GM18907 (cell line): ENCODE data around the gene DGKQ.

Experiments used
- ATAC-seq: cut with Tn5 transposase; IDR thresholded peaks from one replicate; pipeline ENCODE4 v1.9.1; 2021; ENCODE audit warnings: mild to moderate bottlenecking, moderate library complexity; ENCODE audit not compliant: unreplicated experiment

DGKQ gene

DNA sequence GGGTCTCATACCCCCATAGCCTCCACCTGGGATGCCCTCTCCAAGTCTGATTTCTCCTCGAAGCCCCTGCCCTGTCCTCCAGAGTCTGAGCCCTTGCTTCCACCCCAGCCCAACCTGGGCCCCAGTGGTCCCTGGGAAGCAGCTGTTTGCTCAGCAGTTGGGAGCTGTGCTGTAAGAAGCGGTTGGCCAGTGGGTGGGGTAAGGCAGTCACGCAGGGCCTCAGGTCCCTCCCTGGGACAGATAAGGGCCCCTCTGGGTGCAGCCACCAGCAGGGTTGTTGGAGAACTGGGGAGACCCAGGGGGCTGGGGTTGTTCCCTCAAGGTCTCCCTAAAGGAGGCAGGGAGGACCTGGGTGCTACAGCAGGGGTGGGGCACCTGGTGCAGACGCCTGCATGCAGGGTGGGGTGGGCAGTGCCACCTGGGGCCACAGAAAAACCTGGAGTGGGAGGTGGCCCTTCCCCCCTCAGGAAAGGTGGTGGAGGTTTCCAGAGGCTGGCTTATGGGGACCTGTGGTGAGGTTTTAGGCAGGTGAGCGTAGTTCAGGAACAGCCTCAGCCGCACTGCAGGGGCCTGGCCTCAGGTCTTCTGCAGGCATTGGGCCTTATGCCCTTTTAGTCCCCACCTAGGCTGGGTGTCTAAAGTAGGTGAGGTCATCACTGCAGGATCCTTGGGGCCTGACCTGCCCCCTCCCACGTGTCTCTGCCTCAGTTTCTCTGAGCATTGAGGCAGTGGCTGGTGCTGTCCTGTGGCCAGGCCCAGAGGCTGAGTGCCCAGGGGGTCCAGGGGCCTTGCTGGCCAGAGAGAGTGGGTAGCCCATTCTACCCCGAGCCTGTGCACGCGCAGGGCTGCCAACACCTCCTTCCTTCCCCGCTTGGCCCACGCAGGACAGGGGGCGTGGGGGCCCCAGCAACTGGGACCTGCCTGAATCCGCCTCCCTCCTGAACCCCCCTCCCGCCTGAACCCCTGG is 22.9 kb upstream of the DGKQ start:
- no peak for ATAC-seq

DNA sequence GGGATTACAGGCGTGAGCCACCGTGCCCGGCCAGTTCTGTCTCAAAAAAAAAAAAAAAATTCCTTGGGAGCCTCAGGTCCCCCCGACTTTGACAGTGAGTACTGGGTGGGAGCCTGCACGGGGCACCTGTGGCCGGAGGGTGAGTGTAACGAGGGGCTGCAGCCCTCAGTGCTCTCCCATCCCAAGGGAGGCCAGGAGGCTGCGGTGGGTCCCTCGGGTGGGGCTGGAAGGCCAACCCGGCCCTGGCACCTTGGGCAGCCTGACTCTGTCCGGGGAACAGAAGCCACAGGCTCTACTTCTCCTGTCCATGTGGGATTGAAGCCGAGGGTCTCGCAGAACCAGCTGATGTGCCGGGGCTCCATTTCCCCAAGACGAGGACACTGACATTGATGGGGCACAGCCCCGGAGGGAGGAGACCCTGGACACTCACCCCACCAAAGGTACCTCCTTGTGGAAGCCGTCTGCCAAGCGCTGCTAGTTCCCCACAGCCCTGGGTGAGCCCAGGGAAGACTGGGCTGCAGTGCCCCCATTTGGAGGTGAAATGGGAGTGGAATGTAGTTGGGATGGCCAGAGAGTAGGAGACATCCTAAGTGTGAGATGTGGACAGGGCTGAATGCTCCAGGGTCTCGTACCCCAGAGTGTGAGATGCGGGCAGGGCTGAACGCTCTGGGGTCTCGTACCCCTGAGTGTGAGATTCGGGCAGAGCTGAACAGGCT is 22.1 kb upstream of the DGKQ start:
- no peak for ATAC-seq

DNA sequence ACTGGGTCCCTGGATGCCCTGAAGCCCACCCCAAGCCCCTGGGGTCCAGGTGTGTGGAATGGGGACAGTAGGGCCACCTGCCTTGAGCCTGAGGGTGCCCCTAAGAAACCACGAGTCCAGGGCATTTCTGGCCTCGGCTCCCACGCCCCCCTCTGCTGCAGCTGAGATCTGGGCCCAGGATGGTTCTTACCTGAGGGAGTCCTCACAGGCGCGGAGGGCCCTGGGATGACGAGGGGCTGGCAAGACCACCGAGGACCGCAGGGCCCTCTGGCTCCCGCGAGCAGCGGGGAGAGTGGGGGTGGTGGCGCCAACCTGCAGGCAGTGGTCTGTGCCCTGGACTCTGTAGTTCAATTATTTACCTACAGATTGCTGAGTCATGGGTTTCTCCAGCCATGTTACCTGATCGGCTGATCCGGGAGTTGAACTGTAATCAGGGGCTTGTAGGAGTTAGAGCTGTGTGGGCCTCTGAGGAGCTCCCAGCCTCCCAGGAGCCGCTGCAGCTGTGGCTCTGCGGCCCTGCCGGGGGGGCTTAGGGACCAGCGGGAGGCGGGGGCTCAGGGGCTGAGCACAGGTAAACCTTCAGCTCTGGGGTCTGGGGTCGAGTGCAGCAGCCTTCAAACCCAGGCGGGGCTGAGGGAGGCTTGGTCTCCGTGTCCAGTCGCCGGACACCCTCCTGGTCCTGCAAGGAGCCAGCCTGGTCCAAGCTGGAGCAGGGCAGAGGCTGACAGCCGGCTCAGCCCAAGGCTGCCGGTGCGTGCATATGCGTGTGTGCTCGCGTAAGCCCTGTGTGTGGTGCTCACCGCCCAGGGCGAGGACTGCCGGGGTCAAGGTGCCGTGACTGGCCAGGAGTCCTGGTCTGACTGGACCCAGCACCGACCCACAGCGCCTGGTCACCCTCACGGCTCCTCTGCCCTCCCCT is 20.0 kb upstream of the DGKQ start, which contains the start of gene SLC26A1:
TSS of gene SLC26A1 (minus strand) at position 294 of the 919 bp plus-strand sequence. CDS start 1,701 bp downstream, outside the sequence.
- no peak for ATAC-seq

DNA sequence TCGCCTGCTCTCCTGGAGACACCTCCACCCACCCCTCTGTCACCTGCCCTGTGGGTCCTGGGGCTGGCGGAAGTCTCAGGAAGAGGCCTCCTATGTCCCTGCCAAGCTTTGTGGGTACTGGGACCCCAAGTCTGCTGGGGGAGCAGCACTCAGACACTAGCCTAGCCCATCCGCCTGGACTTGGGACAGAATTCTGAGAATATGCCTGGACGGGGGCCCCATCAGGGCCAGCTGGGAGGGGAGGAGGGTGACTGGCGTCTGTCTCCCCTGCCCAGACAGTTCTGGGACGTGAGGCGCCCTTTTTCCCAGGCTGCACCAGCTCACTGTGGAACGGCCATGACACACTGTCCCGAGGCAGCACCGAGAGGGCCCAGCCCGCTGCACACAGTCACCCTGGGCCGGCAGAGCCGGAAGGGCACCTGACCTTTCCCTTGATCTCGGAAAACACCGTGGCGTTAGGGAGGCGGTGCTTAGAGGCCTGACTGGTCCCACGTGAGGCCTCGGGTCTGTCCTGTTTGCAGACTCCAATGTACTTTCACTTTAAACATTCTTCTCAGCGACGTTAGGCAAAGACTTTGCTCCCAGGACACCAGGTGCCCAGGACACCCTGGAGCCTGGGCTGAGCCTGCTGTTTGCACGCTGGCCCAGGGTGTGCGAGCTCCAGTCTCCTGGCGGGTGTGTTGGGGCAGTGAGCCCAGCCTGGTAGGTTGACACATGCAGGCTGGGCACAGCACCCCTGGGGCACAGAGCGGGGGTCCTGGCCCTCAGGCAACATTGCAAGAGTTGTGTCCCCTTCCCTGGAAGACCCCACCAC is 19.1 kb upstream of the DGKQ start:
- no peak for ATAC-seq

DNA sequence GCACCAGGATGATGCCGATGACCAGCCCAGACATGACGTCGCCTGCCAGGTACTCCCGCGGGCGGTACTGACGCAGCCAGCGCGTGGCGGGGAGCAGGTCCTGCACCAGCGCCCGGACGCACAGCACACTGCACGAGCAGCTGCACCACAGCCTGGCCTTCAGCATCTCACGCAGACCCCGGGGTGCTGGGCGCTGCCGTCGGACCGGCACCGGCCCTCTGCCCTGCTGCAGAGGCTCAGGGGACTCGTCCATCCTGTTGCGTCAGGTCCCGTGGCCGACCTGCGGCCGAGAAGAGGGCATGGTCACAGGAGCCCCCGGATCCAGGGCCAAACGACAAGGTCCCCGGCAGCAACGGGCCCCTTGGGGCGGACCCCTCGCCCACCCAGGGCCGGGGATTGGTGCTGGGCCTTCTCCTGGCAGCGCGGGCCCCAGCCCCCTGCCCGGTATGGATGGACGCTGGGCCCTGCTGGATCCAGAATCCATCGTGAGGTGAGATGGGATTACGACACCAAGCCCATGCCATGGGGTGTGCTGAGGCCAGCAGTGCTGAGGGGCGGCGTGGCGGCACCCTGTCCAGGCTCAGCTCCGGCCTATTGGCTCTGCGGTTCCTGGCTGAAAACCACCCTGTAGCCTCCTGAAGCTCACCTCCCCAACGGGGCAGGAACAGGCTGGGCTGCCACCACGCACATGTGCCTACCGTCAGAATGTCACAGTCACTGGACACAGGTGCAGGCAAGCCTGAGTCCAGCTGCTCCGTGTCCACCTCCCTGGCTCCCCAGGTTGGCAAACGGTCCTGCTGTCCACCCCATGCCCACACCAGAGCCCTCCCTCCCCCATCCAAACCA is 18.3 kb upstream of the DGKQ start:
- no peak for ATAC-seq

DNA sequence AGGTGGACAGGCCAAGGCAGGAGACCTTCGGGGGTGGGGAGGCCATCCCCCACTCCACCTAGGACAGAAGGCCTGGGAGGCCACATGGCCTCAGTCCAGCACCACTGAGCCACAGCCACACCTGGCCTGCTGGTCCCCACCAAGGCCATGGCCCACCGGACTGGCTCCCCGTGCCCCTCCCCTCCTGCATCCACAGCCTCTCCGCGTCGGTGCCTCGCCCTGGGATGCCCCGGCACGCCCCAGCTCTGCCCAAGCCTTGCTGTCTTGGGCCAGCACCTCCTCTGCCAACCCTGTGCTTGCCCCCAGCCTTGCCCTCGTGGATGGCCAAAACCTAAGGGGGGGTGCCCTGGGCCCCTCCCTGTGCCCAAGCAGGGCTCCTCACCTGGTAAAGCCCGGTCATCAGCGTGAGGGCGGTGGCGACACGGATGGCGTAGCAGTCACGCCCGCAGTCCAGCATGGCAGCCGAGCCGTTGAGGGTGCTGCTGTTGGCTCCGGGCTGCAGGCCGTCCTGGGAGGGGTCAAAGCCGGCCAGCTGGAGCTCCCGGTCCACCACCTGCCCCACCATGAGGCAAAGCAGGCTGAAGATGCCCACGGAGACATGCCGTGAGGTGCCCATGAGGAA is 17.5 kb upstream of the DGKQ start:
- no peak for ATAC-seq

DNA sequence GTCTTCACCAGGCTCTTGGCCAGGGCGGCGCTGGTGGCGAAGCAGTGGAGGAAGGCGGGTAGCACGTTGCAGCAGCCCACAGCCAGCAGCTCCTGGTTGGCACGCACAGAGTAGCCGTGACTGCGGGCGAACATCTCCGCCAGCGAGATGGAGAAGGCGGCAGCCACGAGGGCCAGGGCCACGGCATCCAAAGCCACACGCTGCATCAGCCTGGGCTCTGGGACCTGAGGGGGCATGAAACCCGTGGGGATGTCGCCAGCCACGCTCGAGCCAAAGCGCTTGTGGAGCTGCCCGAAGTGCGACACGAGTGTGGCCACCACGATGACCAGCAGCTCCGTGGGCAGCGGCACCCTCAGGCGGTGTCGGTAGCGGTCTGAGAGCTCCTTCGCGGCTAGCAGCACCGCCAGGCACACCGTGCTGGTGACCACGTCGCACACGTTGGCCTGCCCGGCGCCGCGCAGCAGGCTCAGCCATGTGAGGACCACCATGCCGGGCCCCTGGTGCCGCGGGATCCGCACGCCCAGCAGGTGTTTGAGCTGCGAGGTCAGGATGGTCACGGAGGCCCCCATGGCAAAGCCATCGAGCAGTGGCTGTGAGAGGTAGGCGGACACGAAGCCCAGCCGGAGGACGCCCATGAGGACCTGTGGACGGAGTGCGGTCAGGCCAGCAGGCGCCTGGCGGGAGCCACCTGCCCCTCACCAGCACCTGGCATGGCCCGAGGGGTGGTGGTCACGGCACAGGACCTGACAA is 16.5 kb upstream of the DGKQ start:
- no peak for ATAC-seq

DNA sequence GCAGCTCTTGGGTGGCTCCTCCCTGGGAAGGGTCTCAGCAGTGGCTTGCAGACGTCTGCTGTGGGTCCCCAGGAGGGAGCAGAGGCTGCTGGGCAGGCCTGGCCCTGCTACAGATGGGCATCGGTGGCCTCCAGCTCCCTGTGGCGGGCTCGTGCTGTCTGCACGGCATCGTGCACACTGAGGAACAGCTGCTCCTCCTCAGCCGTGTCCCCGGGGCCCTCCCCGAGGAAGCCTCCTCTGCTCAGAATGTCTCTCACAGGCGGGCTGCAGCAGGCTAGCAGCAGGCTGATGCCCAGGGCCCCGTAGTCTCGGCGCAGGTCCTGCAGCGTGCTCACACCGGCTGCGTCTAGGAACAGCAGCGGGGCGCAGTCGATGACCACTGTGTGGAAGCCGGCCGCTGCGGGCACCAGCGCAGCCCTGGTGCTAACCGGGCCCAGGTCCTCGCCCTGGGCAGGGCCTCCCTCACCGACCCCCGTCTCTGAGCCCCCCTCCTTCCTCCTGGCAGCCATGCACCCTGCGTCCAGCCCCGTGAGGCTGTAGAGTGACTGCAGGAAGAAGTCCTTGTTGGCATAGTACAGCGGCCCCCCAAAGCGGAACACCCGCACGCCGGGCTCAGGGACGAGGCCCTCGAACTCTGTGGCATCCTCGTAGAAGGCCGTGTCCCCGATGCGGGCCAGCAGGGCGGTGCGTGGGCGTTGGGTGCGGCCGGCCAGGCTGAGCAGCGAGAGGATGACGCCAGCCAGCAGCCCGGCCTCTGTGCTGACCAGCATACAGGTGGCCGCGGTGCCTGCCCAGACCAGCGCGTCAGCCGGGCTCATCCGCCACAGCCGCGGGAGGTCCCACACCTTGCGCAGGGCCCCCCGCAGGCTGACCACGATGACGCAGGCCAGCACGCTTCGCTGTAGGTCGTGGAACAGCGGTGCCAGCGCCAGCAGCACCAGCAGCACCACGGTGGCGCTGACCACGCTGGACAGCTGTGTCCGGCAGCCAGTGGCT is 15.7 kb upstream of the DGKQ start:
- ATAC-seq = no peak

DNA sequence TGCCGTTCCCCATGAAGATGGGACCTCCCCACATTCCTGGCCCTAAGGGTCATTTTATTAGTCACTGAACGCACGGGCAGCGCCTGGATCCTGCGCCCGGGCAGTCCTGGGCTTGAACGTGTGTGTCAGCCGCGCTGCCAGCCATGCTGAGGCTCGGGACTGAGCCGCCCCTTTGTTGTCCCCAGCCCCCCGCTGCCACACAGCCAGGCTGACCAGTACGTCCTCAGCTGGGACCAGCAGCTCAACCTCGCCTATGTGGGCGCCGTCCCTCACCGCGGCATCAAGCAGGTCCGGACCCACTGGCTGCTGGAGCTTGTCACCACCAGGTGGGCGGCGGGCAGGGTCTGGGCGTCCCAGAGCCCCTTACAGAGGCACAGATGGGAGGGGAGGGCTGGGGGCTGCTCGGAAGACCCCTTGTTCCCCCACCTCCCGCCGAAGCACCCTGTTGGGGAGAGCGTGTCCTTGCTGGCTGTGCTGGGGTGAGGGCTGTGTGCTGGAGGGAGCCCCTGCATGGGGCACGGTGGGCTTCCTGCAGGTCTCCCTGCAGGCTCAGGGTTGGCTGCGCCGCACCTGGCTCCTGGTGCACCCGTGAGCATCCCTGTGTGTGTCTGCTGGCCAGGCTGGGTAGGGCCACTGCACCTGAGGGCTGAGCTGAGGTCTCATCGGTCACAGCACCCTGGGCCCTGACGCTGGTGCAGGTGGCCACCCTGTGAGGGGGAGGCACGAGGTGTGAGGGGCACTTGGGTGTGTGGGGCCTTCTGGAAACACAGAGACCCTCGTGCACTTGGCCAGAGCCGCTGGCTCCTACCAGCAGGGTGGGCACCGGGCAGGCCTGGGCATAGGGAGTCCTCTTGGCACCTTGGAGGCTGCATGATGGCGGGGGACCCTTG is 14.5 kb upstream of the DGKQ start:
- no peak for ATAC-seq

DNA sequence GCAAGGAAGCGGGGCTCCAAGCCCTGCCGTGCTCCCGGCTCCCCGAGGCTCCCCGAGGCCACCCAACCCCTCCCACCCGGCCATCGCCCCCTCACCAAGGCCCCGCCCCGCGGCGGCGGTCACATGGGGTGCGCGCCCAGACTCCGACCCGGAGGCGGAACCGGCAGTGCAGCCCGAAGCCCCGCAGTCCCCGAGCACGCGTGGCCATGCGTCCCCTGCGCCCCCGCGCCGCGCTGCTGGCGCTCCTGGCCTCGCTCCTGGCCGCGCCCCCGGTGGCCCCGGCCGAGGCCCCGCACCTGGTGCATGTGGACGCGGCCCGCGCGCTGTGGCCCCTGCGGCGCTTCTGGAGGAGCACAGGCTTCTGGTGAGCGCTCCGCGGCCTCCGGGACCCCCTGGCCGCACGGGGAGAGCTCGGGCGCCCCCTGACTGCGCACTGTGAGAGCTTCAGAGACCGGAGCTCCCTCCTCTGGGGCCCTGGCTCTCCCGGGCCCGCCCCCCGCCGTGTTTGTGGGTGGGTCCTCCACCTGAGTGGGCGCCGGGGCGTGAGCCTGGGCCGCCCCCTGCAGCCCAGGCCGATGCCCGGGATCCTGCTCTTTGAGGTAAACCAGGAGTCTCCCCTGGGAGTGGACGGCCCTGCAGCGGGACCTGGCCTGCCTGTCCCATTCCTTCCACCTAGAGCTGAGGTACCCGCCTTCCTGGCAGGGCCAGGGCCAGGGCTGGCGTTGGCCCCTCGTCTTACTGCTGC is 13.7 kb upstream of the DGKQ start, which contains the start of gene IDUA:
TSS of gene IDUA (plus strand) at position 166 of the 745 bp plus-strand sequence. CDS start at position 207, 41 bp downstream.
- peak; percentile 64 for ATAC-seq

DNA sequence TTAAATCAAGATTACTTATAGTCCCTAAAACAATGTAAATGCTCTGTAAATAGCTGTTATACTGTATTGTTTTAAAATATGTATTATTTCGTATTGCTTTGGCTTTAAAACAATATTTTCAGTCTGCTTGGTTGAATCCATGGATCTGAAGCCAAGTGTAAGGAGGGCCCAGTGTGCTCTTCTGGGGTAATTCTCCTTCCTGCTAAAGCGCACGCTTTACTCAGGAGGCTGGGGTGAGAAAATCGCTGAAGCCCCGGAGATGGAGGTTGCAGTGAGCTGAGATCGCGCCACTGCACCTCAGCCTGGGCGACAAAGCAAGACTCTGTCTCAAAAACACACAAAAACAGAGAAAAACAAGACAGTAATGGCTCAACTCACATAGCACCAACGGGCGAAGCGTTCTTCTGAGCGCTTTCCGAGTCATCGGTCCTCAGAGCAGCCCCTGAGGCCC is 13.1 kb upstream of the DGKQ start:
- peak; percentile 27 for ATAC-seq

DNA sequence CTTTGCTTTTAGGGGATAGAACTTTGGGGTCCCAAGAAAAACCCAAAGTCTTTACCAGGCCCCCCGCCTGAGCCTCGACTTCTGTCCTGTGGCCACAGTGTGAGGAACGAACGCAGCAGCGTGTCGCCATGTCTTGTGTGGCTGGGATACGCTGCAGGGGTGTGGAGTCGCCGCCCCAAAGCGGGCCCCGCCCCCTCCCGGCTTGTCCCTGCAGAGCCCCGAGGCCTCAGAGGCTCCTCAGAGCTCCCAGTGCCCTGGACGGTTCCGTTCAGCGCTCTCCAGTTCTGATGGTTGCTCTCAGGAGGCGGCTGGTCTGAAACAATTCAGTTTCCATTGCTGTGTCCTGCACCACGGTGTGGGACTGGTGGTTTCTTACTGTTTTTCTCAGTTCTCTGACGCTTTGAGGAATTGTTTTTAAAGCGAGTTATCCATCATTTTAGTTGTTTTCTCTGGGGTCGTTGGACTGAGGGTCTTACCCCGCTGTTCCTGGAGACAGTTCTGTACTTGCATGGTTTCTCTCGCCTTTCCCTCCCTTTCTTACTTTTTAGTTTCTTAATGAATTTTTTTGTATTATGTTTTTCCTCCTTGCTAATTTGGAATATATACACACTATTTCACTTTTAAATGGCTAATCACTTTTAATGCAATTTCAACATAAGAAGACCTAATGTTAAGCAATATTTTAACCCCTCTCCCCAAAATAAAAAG is 11.9 kb upstream of the DGKQ start:
- ATAC-seq = no peak

DNA sequence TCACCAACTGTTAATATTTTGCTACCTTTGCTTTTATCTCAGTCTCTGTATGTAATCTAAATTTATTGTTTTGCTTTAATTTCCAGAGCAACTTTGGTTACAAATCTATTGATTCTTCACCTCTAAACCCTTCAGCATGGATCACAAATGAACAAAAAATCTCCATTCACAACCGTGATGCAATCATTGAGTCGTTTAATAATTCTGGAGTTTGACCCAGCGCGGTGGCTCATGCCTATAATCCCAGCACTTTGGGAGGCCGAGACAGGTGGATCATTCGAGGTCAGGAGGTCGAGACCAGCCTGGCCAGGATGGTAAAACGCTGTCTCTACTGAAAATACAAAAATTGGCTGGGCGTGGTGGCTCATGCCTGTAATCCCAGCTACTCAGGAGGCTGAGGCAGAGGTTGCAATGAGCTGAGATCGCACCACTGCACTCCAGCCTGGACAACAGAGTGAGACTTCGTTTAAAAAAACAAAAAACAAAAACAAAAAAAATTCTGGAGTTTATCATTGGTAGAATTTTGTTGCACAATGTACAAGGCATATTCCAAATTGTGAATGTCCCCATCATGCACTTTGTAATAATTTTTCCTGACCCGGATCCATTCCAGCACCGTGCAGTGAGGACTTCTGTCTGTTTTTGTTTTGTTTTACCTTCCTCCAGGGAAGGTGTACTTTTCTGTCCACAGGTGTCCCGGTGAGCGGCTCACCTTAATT is 11.1 kb upstream of the DGKQ start:
- no peak for ATAC-seq

DNA sequence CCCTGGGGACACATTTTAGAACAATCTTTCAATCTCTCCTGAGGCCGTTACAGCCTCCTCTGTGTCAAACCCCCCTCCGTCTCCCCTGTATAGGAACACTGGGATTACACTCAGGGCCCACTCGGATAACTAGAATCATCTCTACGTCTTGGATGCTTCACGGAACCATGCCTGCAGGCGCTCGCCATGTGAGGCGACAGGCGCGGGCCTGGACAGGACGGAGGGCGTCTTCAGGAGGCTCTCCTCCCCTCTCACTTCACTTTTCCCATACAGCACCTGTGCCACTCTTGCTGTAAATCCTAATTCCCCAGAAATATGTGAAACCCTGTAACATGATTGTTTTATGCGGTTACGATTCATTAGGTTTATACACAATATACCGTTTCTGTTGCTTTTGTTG is 9.4 kb upstream of the DGKQ start:
- no peak for ATAC-seq
